Upper lobe of left lung (tissue), 4 donors: ENCODE data around the gene HES4.
A peak's percentile ranks its signal among the peaks of the same experiment; 100 is the strongest.

Experiments used
- EP300 ChIP-seq, 4 donors: sonication (generic); formaldehyde crosslinking; IDR thresholded peaks; one replicate each; pipeline ENCODE4 v1.5.1; 2017; ENCODE audit warnings: antibody characterized with exemption in 4 of 4, control low read depth in 2 of 4
- POLR2A ChIP-seq, 4 donors: fragments of 450-650 bp; IDR thresholded peaks; one replicate each; pipeline ENCODE4 v1.5.1; 2016 to 2017; ENCODE audit warnings: antibody characterized with exemption in 4 of 4, mild to moderate bottlenecking in 2 of 4
- POLR2AphosphoS5 ChIP-seq, 2 donors: sonication (generic); formaldehyde crosslinking; IDR thresholded peaks; one replicate each; pipeline ENCODE4 v1.5.1; 2017; ENCODE audit warnings: antibody characterized with exemption in 2 of 2
- TF ChIP-seq, protein P1 (sequence below), 6 experiments: fragments of 450-650 bp in 4 of 6; fragments of 200-600 bp in 2 of 6; sonication (generic) in 2 of 6; IDR thresholded peaks; one replicate each; pipeline ENCODE4 v1.5.1; 2016 to 2019; ENCODE audit warnings: antibody characterized with exemption in 6 of 6

DNA sequence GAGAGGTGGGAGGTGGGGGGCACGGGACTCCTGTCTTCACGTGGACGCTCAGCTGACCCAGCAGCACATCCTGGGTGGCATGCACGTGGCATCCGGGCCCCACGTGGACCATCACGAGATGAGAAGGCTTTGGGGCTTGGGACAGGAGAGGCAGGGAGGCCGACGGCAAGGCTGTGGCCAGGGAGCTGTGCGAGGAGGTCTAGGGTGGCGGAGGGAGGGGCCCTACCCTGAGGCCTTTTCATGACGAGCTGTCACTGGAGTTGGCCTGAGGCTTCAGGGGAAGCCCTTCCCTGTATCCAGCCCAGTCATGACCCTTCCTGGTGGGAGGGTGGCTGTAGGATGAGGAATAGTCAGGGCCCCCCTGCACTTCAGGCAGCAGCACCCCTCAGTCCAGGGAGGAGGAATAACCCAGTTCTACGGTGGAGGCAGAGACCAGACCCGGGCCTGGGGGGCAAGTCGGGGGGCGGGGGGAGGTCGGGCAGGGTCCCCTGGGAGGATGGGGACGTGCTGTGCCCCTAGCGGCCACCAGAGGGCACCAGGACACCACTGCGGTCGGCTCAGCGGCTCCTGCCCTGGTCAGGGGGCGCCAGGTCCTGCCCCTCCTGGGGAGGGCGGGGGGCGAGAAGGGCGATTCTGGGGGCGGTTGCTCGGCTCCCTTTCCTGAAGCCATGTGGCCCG is 16.0 kb downstream of the HES4 start:
- TF ChIP-seq, protein P1, sequence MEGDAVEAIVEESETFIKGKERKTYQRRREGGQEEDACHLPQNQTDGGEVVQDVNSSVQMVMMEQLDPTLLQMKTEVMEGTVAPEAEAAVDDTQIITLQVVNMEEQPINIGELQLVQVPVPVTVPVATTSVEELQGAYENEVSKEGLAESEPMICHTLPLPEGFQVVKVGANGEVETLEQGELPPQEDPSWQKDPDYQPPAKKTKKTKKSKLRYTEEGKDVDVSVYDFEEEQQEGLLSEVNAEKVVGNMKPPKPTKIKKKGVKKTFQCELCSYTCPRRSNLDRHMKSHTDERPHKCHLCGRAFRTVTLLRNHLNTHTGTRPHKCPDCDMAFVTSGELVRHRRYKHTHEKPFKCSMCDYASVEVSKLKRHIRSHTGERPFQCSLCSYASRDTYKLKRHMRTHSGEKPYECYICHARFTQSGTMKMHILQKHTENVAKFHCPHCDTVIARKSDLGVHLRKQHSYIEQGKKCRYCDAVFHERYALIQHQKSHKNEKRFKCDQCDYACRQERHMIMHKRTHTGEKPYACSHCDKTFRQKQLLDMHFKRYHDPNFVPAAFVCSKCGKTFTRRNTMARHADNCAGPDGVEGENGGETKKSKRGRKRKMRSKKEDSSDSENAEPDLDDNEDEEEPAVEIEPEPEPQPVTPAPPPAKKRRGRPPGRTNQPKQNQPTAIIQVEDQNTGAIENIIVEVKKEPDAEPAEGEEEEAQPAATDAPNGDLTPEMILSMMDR (IDR thresholded peaks at IDR 0.05) = peak; percentile 59 to 98 (median 74)
- no peak for TF ChIP-seq POLR2A (IDR thresholded peaks at IDR 0.05)
- TF ChIP-seq POLR2AphosphoS5 (IDR thresholded peaks at IDR 0.05) = no peak
- no peak for TF ChIP-seq EP300 (IDR thresholded peaks at IDR 0.05)
